HG02884 (cell line): ENCODE measurements around the gene NUP214.
"Not testable (repeated sequence)": the region's sequence is repeated elsewhere in the genome, so short reads cannot be mapped to it uniquely, and the experiment has no call there.

Experiments
- ATAC-seq: cut with Tn5 transposase; IDR thresholded peaks from one replicate; pipeline ENCODE4 v1.9.1; 2021; ENCODE audit warnings: mild to moderate bottlenecking, moderate library complexity; ENCODE audit not compliant: unreplicated experiment

The NUP214 gene

GRCh38 chr9:131227959-131228460 is 102.6 kb downstream of the NUP214 start:
- no peak for ATAC-seq

- no peak for ATAC-seq
Observed at GRCh38 chr9:131228988-131229387, 103.6 kb downstream of the NUP214 start.

- no peak for ATAC-seq
Observed at GRCh38 chr9:131233556-131233955, 108.2 kb downstream of the NUP214 start.

GRCh38 chr9:131233995-131234394 is 108.6 kb downstream of the NUP214 start:
- no peak for ATAC-seq

GRCh38 chr9:131234799-131235479 is 109.6 kb downstream of the NUP214 start:
- no peak for ATAC-seq

- ATAC-seq = no peak
Observed at GRCh38 chr9:131235480-131235851, 110.1 kb downstream of the NUP214 start.

GRCh38 chr9:131236161-131236560 is 110.8 kb downstream of the NUP214 start:
- ATAC-seq = no peak

- ATAC-seq = no peak
Observed at GRCh38 chr9:131236761-131237160, 111.4 kb downstream of the NUP214 start.

GRCh38 chr9:131237291-131237690 is 111.9 kb downstream of the NUP214 start:
- ATAC-seq = no peak

- no peak for ATAC-seq
Observed at GRCh38 chr9:131237931-131238401, 112.6 kb downstream of the NUP214 start.

GRCh38 chr9:131238402-131239021 is 113.1 kb downstream of the NUP214 start:
- ATAC-seq = no peak

- ATAC-seq = no peak
Observed at GRCh38 chr9:131239161-131239975, 114.0 kb downstream of the NUP214 start.

GRCh38 chr9:131240047-131240921 is 114.9 kb downstream of the NUP214 start:
- no peak for ATAC-seq

GRCh38 chr9:131244331-131244730 is 118.9 kb downstream of the NUP214 start:
- ATAC-seq = not testable (repeated sequence)

- no peak for ATAC-seq
Observed at GRCh38 chr9:131246618-131247017, 121.2 kb downstream of the NUP214 start.

- no peak for ATAC-seq
Observed at GRCh38 chr9:131252120-131252519, 126.7 kb downstream of the NUP214 start.

- ATAC-seq = no peak
Observed at GRCh38 chr9:131253891-131254491, 128.6 kb downstream of the NUP214 start.

- ATAC-seq = no peak
Observed at GRCh38 chr9:131254626-131255025, 129.2 kb downstream of the NUP214 start.

- ATAC-seq = no peak
Observed at GRCh38 chr9:131255676-131256197, 130.4 kb downstream of the NUP214 start.
